GM18526 (cell line): ENCODE data around the gene MRFAP1L1.

ENCODE experiments used
- POLR2A ChIP-seq: IDR thresholded peaks from 3 replicates; pipeline ENCODE4 v1.6.1; 2011; ENCODE audit not compliant: insufficient read length; ENCODE audit errors: extremely low read depth

The MRFAP1L1 gene

GRCh38 chr4:6727081-6727942 is 17.6 kb upstream of the MRFAP1L1 start:
- TF ChIP-seq POLR2A: no peak

- no peak for TF ChIP-seq POLR2A
Observed at GRCh38 chr4:6724421-6725111, 14.9 kb upstream of the MRFAP1L1 start.

- TF ChIP-seq POLR2A: no peak
Observed at GRCh38 chr4:6723851-6724250, 14.2 kb upstream of the MRFAP1L1 start.

GRCh38 chr4:6722891-6723290 is 13.2 kb upstream of the MRFAP1L1 start:
- no peak for TF ChIP-seq POLR2A

- TF ChIP-seq POLR2A: no peak
Observed at GRCh38 chr4:6721121-6721520, 11.5 kb upstream of the MRFAP1L1 start.

GRCh38 chr4:6720202-6720699 is 10.6 kb upstream of the MRFAP1L1 start:
- TF ChIP-seq POLR2A: no peak

GRCh38 chr4:6719611-6720179 is 10.0 kb upstream of the MRFAP1L1 start:
- no peak for TF ChIP-seq POLR2A

GRCh38 chr4:6718932-6719610 is 9.4 kb upstream of the MRFAP1L1 start:
- no peak for TF ChIP-seq POLR2A

GRCh38 chr4:6716958-6717655 is 7.4 kb upstream of the MRFAP1L1 start:
- TF ChIP-seq POLR2A: no peak

- peak; percentile 89 for TF ChIP-seq POLR2A
Observed at GRCh38 chr4:6716018-6716911, 6.6 kb upstream of the MRFAP1L1 start, which contains the start of gene BLOC1S4. Gene BLOC1S4, plus strand, starts transcription at chr4:6716174. Its CDS starts 36 bp downstream, at chr4:6716210.

GRCh38 chr4:6715704-6716017 is 6.0 kb upstream of the MRFAP1L1 start:
- TF ChIP-seq POLR2A: no peak

GRCh38 chr4:6714954-6715353 is 5.3 kb upstream of the MRFAP1L1 start:
- no peak for TF ChIP-seq POLR2A

- no peak for TF ChIP-seq POLR2A
Observed at GRCh38 chr4:6710996-6711395, 1.3 kb upstream of the MRFAP1L1 start.

- no peak for TF ChIP-seq POLR2A
Observed at GRCh38 chr4:6710282-6710681, 617 bp upstream of the MRFAP1L1 start.

- no peak for TF ChIP-seq POLR2A
Observed at GRCh38 chr4:6706173-6706572, 3.5 kb downstream of the MRFAP1L1 start.
